NCI-H187 treated with DMSO at 0.1 percent for 48 hours (cell line): ENCODE measurements around the gene SLC16A2.
"Not testable (repeated sequence)": the region's sequence is repeated elsewhere in the genome, so short reads cannot be mapped to it uniquely, and the experiment has no call there.

Experiments used
- DNase-seq: peaks from one replicate; lab custom pipeline; 2025; lab: John Stamatoyannopoulos, UW

Gene SLC16A2

DNA sequence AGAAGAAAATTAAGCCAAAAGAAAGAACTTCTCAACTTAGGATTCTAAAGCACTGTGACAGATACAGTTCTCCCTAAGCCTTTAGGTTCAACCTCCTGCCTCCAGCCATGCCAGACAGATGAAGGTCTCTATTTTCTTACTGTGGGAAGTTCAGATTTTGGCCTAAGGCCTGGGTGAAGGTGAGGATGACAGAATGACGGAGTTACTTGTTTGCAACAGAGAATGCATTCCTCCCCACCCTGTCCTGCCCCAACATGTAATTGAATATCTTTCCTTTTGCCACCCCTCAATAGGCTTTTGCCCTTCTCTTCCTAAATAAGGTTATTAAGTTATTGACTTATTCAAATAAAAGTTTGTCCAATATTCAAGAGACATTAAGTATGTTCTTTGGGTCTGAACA is 25.6 kb downstream of the SLC16A2 start:
- DNase-seq = no peak

DNA sequence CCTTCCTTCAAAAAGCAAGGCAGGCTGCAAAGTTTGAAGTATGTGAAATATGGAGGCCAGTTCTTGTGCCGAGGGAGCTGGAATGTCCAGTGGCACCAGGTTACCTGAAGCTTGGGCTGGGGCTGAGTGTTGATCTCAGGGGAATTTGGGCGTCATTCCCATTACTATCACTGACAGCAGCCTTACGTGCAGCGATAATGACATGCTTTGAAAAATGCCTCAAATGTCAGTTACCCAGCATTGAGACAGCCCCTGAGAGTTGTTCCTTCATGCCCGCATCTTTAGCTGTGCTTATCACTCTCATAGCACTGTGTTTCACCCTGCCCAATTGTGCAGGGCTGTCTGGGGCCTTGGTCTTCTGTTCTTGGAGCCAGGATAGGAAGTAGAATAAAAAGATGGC is 27.4 kb downstream of the SLC16A2 start:
- DNase-seq = no peak

DNA sequence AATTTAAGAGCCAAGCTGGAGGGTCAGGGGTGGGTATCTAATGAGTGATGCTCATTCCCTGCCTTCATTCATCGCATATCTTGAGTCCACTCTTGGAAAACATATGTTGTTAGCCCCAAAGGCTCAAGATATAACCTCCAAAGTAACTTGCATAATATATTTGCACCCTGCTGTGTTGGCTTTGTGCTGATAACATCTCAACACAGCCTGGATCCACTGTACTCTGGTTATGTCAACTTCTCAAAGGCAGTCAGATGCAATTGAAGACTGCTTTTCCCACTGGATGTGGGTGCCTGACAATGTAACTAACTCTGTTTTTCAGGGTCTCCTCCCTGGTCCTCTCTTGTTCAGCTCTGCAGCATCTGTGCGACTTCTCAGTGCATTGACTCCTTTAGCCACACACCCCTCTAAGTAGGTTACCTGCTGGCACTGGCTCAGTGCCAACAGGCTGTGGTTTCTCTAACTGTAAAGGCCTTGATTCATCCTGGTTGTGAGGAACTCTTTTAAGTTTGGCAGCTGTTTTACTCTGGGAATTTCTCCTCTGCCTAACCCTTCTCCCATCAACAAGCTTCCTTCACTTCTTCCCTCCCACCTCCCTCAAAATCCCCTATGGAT is 28.1 kb downstream of the SLC16A2 start:
- DNase-seq = no peak

DNA sequence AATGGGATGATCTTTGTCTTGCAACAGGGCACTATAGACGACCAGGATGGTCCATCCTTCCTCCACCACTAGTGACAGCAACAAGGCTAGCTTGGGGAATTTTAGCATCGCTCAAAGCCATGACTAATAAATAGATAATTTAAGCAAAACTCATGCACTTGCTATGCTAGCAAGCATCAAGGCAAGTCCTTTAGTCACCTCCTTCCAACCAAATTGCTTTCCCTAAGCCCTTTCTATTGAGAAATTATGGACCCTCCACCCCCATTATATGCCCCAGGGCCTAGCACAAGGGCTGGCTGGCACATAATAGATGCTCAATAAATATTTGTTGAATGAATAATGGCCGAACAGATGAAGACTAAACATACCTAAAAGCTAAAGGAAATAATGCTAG is 28.6 kb downstream of the SLC16A2 start:
- no peak for DNase-seq

DNA sequence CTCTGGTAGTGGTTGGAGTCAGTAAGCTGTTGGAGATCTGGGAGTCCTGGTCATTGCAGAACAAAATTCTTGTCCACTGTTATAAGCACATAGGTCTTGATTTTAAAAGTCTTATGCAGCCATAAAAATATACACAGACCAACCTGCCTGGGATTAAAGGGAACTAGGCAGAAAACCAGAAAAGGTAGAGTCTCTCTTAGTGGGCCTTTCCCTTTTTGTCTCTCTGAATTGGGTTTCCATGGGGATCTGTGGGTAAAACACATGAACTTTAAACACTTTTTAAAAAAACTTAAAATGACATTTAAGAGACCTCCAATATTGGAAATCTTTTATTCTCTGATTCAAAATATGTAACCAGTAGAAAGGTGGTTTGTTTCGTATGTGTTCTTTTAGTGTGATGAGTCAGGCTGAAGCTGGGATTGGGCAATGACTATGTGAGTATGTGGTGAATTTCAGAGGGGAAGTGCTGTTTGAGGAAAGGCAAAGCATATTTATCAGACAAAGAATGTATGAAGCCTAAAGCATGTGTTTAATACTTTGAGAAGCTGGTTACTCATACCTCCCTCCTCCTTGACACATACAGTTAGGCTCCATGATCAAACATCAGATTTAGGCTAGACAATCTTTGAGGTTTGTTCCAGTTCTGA is 29.6 kb downstream of the SLC16A2 start:
- no peak for DNase-seq

DNA sequence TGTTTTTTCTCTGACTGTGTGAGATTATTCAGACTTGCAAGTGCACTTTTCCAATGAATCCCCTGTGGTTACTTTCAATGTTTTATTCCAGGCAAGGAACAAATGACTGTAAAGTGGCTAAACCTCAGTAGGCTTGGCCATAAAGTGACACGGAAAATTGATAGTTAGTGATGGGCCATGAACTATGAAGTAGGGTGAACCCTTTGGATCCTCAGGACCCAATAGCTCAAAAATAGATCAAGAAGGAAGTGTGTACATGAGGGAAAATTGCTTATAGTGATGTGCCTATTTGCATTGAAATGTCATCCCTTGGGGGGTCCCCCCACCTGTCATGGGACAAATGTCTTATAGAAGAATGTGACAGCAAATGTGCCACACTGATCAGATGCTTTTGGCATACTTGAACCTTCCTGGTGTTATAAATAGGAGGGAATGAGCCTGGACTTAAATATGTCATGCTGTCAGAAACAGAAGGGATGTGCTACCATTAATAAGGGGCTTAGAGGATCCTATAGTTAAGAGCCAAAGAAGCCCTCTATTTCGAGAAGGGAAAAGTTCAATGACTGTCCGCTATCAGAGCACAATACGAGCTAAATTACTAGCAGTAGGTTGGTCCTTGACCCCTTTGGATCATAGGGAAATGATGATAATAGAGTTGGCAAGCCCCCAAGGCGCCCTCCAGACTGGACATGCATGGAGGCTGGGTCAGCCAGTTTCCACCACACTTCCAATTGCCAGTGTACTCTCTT is 30.3 kb downstream of the SLC16A2 start:
- no peak for DNase-seq

DNA sequence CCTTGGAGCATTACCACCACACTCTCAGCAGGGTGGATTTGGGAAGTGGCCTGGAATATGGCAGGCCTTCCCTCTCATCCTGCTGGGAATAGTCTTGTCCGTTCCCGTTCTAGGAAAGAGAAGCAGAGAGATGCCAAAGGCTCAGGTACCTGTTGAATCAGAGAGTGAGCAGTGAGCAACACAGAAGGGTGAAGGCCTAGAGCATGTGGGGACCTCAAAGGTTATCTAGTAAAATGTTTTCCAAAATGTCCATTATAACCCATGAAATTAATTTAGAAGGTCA is 30.8 kb downstream of the SLC16A2 start:
- DNase-seq = no peak

DNA sequence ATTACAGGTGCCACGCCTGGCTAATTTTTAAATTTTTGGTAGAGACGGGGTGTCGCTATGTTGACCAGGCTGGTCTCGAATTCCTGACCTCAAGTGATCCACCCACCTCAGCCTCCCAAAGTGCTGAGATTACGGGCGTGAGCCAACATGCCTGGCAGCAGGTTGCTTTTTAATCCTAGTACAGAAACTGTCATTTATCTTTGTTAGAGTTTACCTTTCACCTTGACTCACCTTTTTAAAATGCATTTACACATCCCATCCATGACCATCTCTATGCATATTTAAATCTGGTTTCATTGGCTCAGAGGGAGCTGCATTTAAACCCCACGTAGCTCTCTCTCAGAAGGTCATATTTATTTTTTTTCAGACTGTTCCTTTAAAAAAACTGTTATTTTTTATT is 31.9 kb downstream of the SLC16A2 start:
- DNase-seq = no peak

DNA sequence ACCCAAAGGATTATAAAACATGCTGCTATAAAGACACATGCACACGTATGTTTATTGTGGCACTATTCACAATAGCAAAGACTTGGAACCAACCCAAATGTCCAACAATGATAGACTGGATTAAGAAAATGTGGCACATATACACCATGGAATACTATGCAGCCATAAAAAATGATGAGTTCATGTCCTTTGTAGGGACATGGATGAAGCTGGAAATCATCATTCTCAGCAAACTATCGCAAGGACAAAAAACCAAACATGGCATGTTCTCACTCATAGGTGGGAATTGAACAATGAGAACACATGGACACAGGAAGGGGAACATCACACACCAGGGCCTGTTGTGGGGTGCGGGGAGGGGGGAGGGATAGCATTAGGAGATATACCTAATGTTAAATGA is 32.9 kb downstream of the SLC16A2 start:
- not testable (repeated sequence) for DNase-seq

DNA sequence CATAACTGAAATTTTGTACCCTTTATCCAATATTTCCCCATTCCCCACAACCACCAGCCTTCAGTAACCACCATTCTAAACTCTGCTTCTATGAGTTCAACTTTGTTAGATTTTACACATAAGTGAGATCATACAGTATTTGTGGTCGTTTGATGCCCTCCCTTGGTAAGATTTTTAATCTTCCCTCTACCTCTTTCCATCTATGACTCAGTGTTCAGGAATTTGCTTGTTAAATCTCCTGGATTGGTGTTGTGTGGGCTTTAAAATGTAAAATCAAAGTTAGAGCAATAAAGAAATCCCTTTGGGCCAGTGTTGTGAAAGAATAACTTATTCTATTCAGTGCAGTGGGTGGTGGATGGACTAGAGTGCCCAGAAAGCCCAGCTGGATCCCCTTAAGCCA is 37.4 kb downstream of the SLC16A2 start:
- no peak for DNase-seq

DNA sequence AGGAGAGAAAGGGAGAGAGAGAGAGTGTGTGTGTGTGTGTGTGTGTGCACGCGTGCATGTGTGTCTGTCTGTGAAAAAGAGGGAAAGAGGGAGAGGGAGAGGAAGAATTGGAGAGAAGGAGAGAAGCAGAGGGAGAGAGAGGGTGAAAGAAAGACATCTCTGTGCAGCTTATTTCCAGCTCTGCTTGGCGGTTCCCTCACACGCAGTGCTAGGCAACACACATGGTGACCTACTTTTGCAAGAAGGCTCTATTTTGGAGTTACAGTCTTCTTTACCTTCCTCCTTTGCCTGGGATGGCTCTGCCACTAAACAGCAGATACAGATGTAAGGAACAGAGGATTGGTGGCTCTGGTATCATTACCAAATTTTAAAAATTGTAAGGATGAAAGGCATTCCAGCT is 40.1 kb downstream of the SLC16A2 start:
- DNase-seq = no peak

DNA sequence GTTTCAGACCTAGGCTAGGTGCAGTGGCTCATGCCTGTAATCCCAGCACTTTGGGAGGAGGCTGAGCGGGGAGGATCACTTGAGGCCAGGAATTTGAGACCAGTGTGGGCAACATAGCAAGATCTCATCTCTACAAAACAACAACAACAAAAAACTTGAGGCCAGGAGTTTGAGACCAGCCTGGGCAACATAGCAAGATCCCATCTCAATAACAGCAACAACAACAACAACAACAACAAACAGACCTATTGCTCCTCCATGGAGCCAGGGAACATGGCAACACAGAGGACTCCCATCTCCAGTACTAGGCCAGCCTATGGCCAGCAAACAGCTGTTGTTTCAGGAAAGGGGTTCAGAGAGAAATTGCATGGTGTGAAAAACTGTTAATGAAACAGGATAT is 43.4 kb downstream of the SLC16A2 start:
- no peak for DNase-seq

DNA sequence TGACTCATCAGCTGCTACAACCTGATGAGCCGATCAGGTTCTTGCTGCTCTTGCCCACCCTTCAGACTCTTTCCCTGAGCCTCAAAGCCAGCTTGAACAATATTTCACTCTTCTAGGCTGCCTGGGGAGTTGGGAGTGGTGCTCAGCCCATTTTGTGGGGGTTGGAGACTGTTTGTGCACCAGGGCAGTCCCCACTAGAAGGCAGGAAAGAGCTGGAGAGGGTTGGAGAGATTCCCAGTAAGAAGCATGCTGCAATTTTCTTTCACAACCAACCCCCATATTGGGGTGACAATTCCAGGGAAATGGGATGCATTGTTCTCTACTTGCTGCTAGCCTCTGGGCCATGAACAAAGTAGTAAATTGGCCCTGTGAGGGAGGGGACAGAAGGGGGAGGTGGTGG is 44.1 kb downstream of the SLC16A2 start:
- no peak for DNase-seq

DNA sequence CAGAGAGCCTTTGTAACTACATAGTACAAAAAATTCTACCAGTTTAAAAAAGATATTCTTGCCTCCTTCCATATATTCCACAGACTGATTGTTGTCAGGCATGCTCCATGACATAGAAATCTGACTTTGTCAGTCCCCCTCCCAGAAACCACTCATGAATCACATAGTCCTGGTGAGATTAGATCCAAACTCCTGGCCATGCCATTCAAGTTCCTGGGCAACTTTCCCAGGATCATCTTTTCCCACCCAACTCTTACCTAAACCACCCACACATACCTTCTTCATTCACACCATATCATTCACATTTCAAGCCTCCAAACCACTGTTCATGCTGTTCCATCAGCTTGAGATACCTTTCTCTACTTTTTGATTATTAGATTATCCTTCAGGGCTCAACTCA is 46.4 kb downstream of the SLC16A2 start:
- no peak for DNase-seq

DNA sequence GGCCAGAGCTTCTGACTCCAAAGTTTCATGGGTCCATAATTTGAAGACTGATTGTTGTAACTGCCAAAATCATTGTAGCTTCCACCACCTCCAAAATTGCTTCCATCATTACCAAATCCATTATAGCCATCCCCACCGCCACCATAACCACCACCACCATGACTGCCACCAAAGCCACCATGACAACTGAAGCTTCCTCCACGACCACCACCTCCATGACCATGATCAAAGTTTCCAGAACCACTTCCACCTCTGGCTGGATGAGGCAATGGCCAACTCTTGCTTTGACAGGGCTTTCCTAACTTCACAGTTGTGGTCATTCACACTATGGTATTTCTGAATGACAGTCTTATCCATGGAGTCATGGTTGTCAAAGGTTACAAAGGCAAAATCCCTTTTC is 51.8 kb downstream of the SLC16A2 start:
- DNase-seq = not testable (repeated sequence)

DNA sequence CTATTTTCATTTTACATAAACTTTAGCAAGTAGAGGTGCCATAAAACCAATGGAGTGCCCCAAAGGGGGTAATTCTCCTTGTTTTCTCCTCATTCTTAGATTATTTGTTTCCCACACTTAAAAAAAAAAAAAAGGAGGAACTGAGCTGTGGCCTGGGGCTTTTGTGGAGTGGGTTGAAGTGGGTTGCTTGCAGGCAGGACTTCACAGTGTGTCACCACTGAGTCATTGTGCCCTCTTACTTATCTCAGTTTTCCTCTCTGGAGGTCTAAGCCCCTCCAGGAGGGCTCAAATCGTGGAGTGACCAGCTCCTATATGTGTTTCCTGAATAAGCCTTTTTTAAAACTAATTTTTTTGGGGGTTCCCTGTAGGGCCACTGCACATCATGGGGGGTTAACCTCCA is 69.0 kb downstream of the SLC16A2 start:
- DNase-seq = no peak

DNA sequence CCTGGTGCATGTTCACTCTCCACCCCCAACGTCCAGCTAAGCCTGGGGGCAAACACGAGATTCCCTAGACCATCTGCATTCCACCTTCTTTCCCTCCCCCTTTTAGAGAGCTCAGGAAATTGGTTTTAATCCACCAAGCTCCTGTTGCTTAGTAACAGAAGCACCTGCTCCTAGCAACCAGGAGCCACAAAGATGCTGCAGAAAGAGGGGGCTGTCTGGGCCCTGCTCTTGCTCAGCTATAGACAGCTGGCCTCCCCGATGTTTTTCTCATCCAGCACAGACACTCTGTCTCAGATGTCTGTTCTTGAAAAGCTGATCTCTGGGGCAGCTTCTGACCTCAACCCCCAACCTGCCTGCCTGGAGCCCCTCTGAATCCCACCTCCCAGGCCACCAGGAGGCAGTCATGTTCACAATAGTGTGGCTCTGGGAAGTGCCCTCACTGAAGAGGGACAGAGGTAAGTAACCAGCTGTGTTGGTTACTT is 71.5 kb downstream of the SLC16A2 start:
- no peak for DNase-seq

DNA sequence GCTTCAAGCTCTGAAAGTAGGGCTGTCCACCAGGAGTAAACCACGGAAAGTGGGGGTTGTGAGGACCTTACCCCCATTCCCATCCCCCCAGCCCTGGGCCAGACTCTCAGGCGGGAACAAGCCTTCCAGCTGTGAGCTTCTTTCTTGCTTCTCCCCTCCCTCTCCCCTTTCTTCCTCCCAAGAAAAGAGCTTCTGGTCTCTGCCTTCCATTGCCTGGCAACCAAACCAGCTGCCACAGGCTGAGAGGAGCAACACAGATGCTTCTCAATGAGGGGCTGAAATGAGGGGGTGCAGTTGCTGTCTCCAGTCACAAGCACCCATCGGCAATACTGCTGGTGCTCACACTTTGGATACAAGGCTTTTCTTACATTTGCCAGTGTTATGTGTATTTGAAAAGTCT is 72.5 kb downstream of the SLC16A2 start:
- no peak for DNase-seq

DNA sequence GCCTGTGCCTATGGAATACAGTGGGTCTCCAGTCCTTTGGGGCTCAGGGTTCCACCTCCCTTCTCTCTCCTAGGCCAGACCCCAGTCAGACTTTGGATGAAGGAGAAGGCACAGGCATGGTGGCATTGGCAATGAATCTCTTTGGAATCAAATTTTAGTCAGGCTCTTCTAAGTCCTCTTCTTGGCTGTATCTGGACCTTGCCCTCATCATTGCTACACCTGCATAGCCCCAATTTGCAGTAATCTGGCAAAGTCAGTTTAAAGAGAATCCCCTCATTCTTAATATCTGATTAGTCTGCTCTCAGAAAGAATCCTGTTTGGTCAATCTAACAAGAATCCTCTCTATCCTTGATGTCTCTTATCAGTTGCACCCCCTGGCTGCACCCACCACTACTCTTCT is 77.6 kb downstream of the SLC16A2 start:
- DNase-seq = no peak

DNA sequence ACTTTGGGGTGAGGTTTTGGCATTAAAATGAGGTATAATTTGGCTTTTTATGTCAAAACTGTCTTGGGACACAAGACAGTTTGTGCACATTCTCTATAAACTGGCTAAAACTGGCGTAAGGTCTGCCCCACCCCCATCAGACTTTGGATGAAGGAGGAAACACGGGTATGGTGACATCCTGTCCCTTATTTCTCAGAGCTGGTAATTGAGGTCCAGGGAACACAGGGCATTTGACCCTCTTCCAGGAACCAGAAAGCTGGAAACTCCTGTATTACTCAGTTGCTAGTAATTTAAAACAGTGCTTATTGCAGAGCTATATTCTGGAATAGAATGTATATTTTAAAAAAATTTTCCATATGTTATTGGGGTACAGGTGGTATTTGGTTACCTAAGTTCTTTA is 78.8 kb downstream of the SLC16A2 start:
- DNase-seq = no peak

DNA sequence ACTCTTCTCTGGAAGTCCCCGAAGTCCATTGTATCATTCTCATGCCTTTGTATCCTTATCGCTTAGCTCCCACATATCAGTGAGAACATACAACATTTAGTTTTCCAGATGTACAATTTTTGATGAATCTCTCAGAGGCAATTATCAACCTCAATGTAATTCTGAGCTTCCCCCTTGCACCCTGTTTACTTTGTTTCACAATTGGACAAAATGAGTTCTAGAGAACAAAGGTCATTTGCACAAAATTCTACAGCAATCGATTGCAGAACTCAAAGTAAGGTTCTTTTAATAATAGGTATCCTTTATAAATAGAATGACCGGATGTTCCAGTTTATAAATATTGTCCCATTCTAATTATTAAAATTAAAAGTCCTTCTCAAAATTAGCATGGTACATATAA is 79.3 kb downstream of the SLC16A2 start:
- DNase-seq = no peak

DNA sequence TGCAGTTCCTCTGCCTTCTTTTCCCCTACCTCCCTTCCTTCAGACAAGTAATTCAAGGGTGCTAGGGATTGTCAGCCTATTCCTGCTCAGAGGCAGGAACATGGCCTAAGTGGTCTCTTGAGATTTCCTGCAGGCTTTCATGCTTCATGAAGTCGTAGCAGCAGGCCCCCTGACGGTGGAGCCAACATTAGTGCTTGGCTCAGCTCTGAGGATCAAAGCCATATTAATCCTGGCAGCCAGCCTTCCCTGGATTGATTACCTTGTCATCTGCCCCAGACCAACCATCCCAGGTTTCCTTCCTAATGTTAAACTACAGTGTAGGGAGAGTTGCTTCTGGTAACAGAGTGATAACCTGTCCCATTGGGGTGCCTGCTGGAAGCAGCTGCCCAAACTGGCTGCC is 84.1 kb downstream of the SLC16A2 start:
- DNase-seq = no peak

DNA sequence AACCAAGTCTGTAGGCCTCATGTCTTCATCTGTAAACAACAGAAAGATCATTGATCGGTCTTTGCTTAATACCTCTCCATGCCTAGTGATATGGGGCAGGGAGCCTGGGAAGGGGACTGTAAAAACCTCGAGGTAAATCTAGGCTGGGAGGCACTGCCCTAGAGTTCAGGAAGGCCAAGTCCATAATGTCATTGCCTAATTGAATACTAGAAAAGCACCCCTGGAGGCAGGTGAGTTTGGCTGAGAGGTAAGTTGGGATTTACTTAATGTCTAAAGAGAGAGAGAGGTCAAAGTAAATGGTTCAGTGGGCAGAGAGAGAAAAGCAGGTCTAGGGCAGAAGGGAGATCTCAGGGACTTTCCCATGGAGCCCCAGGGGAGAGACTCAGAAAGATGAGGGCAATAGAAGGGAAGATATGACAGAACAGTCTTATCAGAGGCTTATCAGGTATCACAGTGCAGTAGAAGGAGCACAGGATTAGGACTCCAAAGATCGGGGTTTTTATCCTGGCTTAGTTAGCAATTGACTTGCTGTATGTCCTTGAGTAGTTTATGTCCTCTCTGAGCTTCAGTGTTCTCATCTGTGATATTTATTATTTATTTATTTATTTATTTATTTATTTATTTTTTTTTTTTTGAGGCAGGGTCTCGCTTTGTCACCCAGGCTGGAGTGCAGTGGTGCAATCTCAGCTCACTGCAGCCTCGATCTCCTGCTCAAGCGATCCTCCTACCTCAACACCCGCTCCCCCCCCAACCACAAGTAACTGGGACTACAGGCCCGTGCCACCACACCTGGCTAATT is 85.2 kb downstream of the SLC16A2 start:
- DNase-seq = no peak
